NCI-H1436 treated with DMSO at 0.1 percent for 48 hours (cell line): ENCODE results near the gene SEZ6L2.
"Not testable (repeated sequence)": the region's sequence is repeated elsewhere in the genome, so short reads cannot be mapped to it uniquely, and the experiment has no call there.

Experiments
- DNase-seq: peaks from one replicate; lab custom pipeline; 2025; lab: John Stamatoyannopoulos, UW

SEZ6L2 gene

GRCh38 chr16:29899516-29900101 lies at the start of gene SEZ6L2:
Gene SEZ6L2 (minus strand): TSS chr16:29899550. CDS start chr16:29899019, 531 bp downstream.
- peak; percentile 85 for DNase-seq

GRCh38 chr16:29947897-29948296 lies 48.5 kb upstream of the SEZ6L2 start:
- no peak for DNase-seq

GRCh38 chr16:29943846-29944799 lies 44.8 kb upstream of the SEZ6L2 start:
- DNase-seq = peak; percentile 38

- DNase-seq = no peak
These were observed 41.3 kb upstream of the SEZ6L2 start for GRCh38 chr16:29940656-29941055.

- DNase-seq = not testable (repeated sequence)
These were observed 32.4 kb upstream of the SEZ6L2 start for GRCh38 chr16:29931750-29932149.

- DNase-seq = no peak
These were observed 27.9 kb upstream of the SEZ6L2 start for GRCh38 chr16:29927070-29927905.

GRCh38 chr16:29926711-29927052 lies 27.3 kb upstream of the SEZ6L2 start:
- no peak for DNase-seq

GRCh38 chr16:29925781-29926710 lies 26.7 kb upstream of the SEZ6L2 start, which contains the start of gene KCTD13:
Gene KCTD13 (minus strand): TSS chr16:29926226. CDS start chr16:29926033, 193 bp downstream.
- peak; percentile 15 for DNase-seq

- no peak for DNase-seq
These were observed 25.9 kb upstream of the SEZ6L2 start for GRCh38 chr16:29925105-29925756.

GRCh38 chr16:29922986-29923501 lies 23.7 kb upstream of the SEZ6L2 start:
- no peak for DNase-seq

- DNase-seq = no peak
These were observed 23.0 kb upstream of the SEZ6L2 start for GRCh38 chr16:29922326-29922725.

- DNase-seq = no peak
These were observed 21.7 kb upstream of the SEZ6L2 start for GRCh38 chr16:29921034-29921385.

GRCh38 chr16:29920288-29921033 lies 21.1 kb upstream of the SEZ6L2 start:
- no peak for DNase-seq

- DNase-seq = no peak
These were observed 17.6 kb upstream of the SEZ6L2 start for GRCh38 chr16:29916979-29917378.

GRCh38 chr16:29915590-29916247 lies 16.4 kb upstream of the SEZ6L2 start:
- DNase-seq = no peak

GRCh38 chr16:29913514-29913913 lies 14.2 kb upstream of the SEZ6L2 start:
- no peak for DNase-seq

GRCh38 chr16:29912087-29912486 lies 12.7 kb upstream of the SEZ6L2 start:
- no peak for DNase-seq

GRCh38 chr16:29911676-29912010 lies 12.3 kb upstream of the SEZ6L2 start:
- DNase-seq = no peak
